H1 (cell line): ENCODE data around the gene RASSF9. TPM values are rescaled to one million over a fixed set of nuclear protein-coding genes. Genes with fewer than 3 reads are reported as not detected.

Experiments used
- CTCF ChIA-PET: fragments of 300-600 bp; sonication (Branson Sonifier 250); formaldehyde crosslinking; loops from one replicate; lab custom pipeline; 2021; ENCODE audit not compliant: partially characterized antibody; lab: Charles Lee
- POLR2A ChIA-PET: fragments of 300-600 bp; sonication (Branson Sonifier 250); formaldehyde crosslinking; loops from one replicate; lab custom pipeline; 2021; ENCODE audit warnings: inconsistent platforms; ENCODE audit not compliant: partially characterized antibody; lab: Charles Lee
- DNase-seq, 2 experiments: peaks; one replicate each; pipeline versions ENCODE4 v3.0.0 to v3.0.0-alpha.2; 2010 to 2022; ENCODE audit warnings: low spot score in 2 of 2, low read depth in 1 of 2, mixed read lengths in 1 of 2
- FAIRE-seq: peaks from 2 replicates; lab custom pipeline; 2011; peaks lifted over from hg19 to GRCh38; lab: Jason Lieb, UNC
- H2AFZ ChIP-seq: 2 replicates; pipeline ENCODE4 v1.8.1; 2012; ENCODE audit warnings: low read length, inconsistent platforms
- H2AK5ac ChIP-seq: 2 replicates; pipeline ENCODE4 v1.6.1; 2013; ENCODE audit warnings: low read depth, low read length
- H2BK120ac ChIP-seq: replicated peaks from 2 replicates; pipeline ENCODE3; 2013; ENCODE audit warnings: low read depth, low read length, inconsistent platforms
- H2BK12ac ChIP-seq: 2 replicates; pipeline ENCODE4 v1.6.1; 2013; ENCODE audit warnings: low read depth, low read length
- H2BK15ac ChIP-seq: 2 replicates; pipeline ENCODE4 v1.6.1; 2013; ENCODE audit warnings: low read length
- H2BK20ac ChIP-seq: 2 replicates; pipeline ENCODE4 v1.6.1; 2013; ENCODE audit warnings: low read length
- H2BK5ac ChIP-seq: 2 replicates; pipeline ENCODE4 v1.6.1; 2013; ENCODE audit warnings: low read depth, low read length
- H3K14ac ChIP-seq: 2 replicates; pipeline ENCODE4 v1.6.1; 2013; ENCODE audit warnings: inconsistent platforms; ENCODE audit not compliant: insufficient read length
- H3K18ac ChIP-seq: 2 replicates; pipeline ENCODE4 v1.6.1; 2013; ENCODE audit warnings: low read length; ENCODE audit errors: extremely low read depth
- H3K23ac ChIP-seq: 2 replicates; pipeline ENCODE4 v1.6.1; 2013; ENCODE audit warnings: inconsistent platforms; ENCODE audit not compliant: insufficient read length
- H3K23me2 ChIP-seq: 2 replicates; pipeline ENCODE4 v1.6.1; 2013; ENCODE audit warnings: low read depth, low read length
- H3K27ac ChIP-seq: 2 replicates; pipeline ENCODE4 v1.6.1; 2011; ENCODE audit warnings: low read depth, low read length, inconsistent platforms
- H3K27me3 ChIP-seq, 4 experiments: replicated peaks in 1 of 4; 1 replicate in 1 of 4; 2 replicates in 3 of 4; pipeline versions ENCODE4 v1.6.1 to v1.8.1; 2011 to 2013; ENCODE audit warnings: low read length in 3 of 4, mild to moderate bottlenecking in 3 of 4, inconsistent platforms in 2 of 4, mixed read lengths in 2 of 4, moderate library complexity in 1 of 4; ENCODE audit not compliant: control insufficient read depth in 3 of 4, insufficient read depth in 3 of 4; ENCODE audit errors: extremely low read depth in 1 of 4
- H3K36me3 ChIP-seq, 4 experiments: 2 replicates each; pipeline versions ENCODE4 v1.6.1 to v1.8.1; 2011 to 2013; ENCODE audit warnings: mild to moderate bottlenecking in 4 of 4, low read length in 3 of 4, moderate library complexity in 2 of 4, control low read depth in 1 of 4, inconsistent platforms in 1 of 4; ENCODE audit not compliant: insufficient read depth in 4 of 4, control insufficient read depth in 2 of 4
- H3K4ac ChIP-seq: replicated peaks from 2 replicates; pipeline ENCODE3; 2013; ENCODE audit warnings: low read length, low read depth, mixed read lengths, inconsistent platforms; ENCODE audit not compliant: insufficient read length
- H3K4me1 ChIP-seq, 4 experiments: replicated peaks in 1 of 4; 1 replicate in 1 of 4; 2 replicates in 3 of 4; pipeline versions ENCODE4 v1.6.1 to v1.8.1; 2011 to 2013; ENCODE audit warnings: low read length in 3 of 4, inconsistent platforms in 2 of 4, mixed read lengths in 1 of 4; ENCODE audit not compliant: insufficient read depth in 4 of 4, control insufficient read depth in 3 of 4
- H3K4me2 ChIP-seq, 2 experiments: 2 replicates each; pipeline versions ENCODE4 v1.6.1 to v1.8.1; 2011 to 2013; ENCODE audit warnings: low read depth in 2 of 2, low read length in 2 of 2, control low read depth in 1 of 2, inconsistent platforms in 1 of 2, mild to moderate bottlenecking in 1 of 2; ENCODE audit not compliant: insufficient read depth in 1 of 2
- H3K4me3 ChIP-seq, 4 experiments: fragments of 200-600, 300-600 bp in 1 of 4; sonication (generic), shearing (Covaris generic), sonication (Bioruptor Twin) in 1 of 4; 2 replicates each; pipeline versions ENCODE4 v1.5.1 to v1.8.1; 2011 to 2016; ENCODE audit warnings: low read length in 4 of 4, low read depth in 3 of 4, control low read depth in 2 of 4, inconsistent platforms in 2 of 4, mild to moderate bottlenecking in 2 of 4, mixed read lengths in 1 of 4, moderate library complexity in 1 of 4; ENCODE audit not compliant: insufficient read depth in 2 of 4; ENCODE audit errors: extremely low read depth in 1 of 4
- H3K56ac ChIP-seq: replicated peaks from 2 replicates; pipeline ENCODE3; 2013; ENCODE audit warnings: low read depth, mild to moderate bottlenecking, mixed read lengths, low read length, inconsistent platforms; ENCODE audit not compliant: insufficient read length
- H3K79me1 ChIP-seq: 2 replicates; pipeline ENCODE4 v1.6.1; 2013; ENCODE audit warnings: low read depth, low read length, control low read depth
- H3K79me2 ChIP-seq, 2 experiments: 2 replicates each; pipeline versions ENCODE4 v1.6.1 to v1.8.1; 2012 to 2013; ENCODE audit warnings: low read length in 2 of 2, mild to moderate bottlenecking in 2 of 2, inconsistent platforms in 1 of 2; ENCODE audit not compliant: insufficient read depth in 2 of 2, control insufficient read depth in 1 of 2
- H3K9ac ChIP-seq, 4 experiments: replicated peaks in 1 of 4; 1 replicate in 1 of 4; 2 replicates in 3 of 4; pipeline versions ENCODE4 v1.6.1 to v1.8.1; 2011 to 2013; ENCODE audit warnings: low read depth in 3 of 4, low read length in 3 of 4, control low read depth in 2 of 4, mild to moderate bottlenecking in 2 of 4, moderate library complexity in 2 of 4, inconsistent platforms in 1 of 4; ENCODE audit errors: extremely low read depth in 1 of 4
- H3K9me3 ChIP-seq, 2 experiments: 2 replicates each; pipeline versions ENCODE4 v1.6.1 to v1.8.1; 2012 to 2013; ENCODE audit warnings: mild to moderate bottlenecking in 2 of 2, moderate library complexity in 2 of 2, control low read depth in 1 of 2, inconsistent platforms in 1 of 2, low read depth in 1 of 2, low read length in 1 of 2, mixed read lengths in 1 of 2; ENCODE audit not compliant: insufficient read depth in 2 of 2
- H4K20me1 ChIP-seq, 2 experiments: replicated peaks in 1 of 2; 2 replicates each; pipeline versions ENCODE3 to v1.8.1; 2011 to 2013; ENCODE audit warnings: inconsistent platforms in 2 of 2, low read length in 2 of 2, mild to moderate bottlenecking in 1 of 2; ENCODE audit not compliant: insufficient read depth in 2 of 2, control insufficient read depth in 1 of 2
- H4K5ac ChIP-seq: 2 replicates; pipeline ENCODE4 v1.6.1; 2013; ENCODE audit warnings: low read length, low read depth, mixed read lengths, inconsistent platforms; ENCODE audit not compliant: insufficient read length
- H4K8ac ChIP-seq: 2 replicates; pipeline ENCODE4 v1.8.0; 2013; ENCODE audit warnings: mild to moderate bottlenecking, moderate library complexity, low read length, inconsistent platforms; ENCODE audit not compliant: insufficient read depth; ENCODE audit errors: extremely low read depth
- H4K91ac ChIP-seq: replicated peaks from 2 replicates; pipeline ENCODE3; 2013; ENCODE audit warnings: low read length, mixed read lengths, inconsistent platforms; ENCODE audit not compliant: insufficient read length
- ASH2L ChIP-seq: fragments of 200-600, 300-600 bp; sonication (generic); IDR thresholded peaks from one replicate; pipeline ENCODE4 v1.7.1; 2017; ENCODE audit warnings: low read length
- CBX8 ChIP-seq: fragments of 300-800, 300-1000 bp; sonication (generic); IDR thresholded peaks from 2 replicates; pipeline ENCODE4 v1.7.1; 2016; ENCODE audit warnings: low read depth, low read length, borderline replicate concordance
- NANOG ChIP-seq: IDR thresholded peaks from 2 replicates; pipeline ENCODE4 v1.6.1; 2011; ENCODE audit warnings: low read length, low read depth, mild to moderate bottlenecking, inconsistent platforms; ENCODE audit not compliant: insufficient read depth, poor library complexity, severe bottlenecking
- RFX5 ChIP-seq: IDR thresholded peaks from 2 replicates; pipeline ENCODE4 v1.6.1; 2011; ENCODE audit warnings: low read depth, low read length, improper control_type of control experiment, borderline replicate concordance
- SAP30 ChIP-seq: fragments of 300-600 bp; sonication (generic); IDR thresholded peaks from 2 replicates; pipeline ENCODE4 v1.7.1; 2012; ENCODE audit warnings: low read length, moderate library complexity, mild to moderate bottlenecking, inconsistent platforms; ENCODE audit not compliant: insufficient read depth, insufficient replicate concordance
- WGBS, 2 experiments: shearing (Covaris generic) in 1 of 2; methylation state at CpG; one replicate each; pipeline versions ENCODE4 v1.1.6 to v1.1.7; 2013 to 2015; ENCODE audit warnings: low lambda C conversion rate in 2 of 2, mixed read lengths in 2 of 2, inconsistent platforms in 1 of 2, low coverage in 1 of 2, missing lambda C conversion rate in 1 of 2; ENCODE audit not compliant: insufficient replicate concordance in 2 of 2, insufficient coverage in 1 of 2, insufficient read length in 1 of 2; ENCODE audit errors: extremely low coverage in 1 of 2, missing lambda C conversion rate in 1 of 2; 5-methylcytosine and 5-hydroxymethylcytosine counted together
- polyA plus RNA-seq, 7 experiments: library from polyadenylated mRNA; depleted of rRNA in 3 of 7; stranded (reverse) in 5 of 7; unstranded in 2 of 7; fragments of >200 nt in 5 of 7; fragments of 200-250 nt in 2 of 7; gene quantifications; 1 replicate in 5 of 7; 2 replicates in 1 of 7; 4 replicates in 1 of 7; pipeline versions ENCODE4 v1.2.1 to v1.2.3, GENCODE V29; 2011 to 2013; ENCODE audit warnings: missing spikeins in 2 of 7, mixed read lengths in 2 of 7
- total RNA-seq: library from RNA; stranded (reverse); fragmentation: NEBNext Ultra II Directional; extraction: Animal tissue kit (Norgen Biotek cat#: 25700); gene quantifications from 2 replicates; pipeline ENCODE4 v1.2.1, GENCODE V29; 2021
- TF ChIP-seq, protein P1 (sequence below): IDR thresholded peaks from 2 replicates; pipeline ENCODE4 v1.6.1; 2012; ENCODE audit warnings: inconsistent platforms

Gene RASSF9
- total and polyA plus RNA-seq, 2 of the 8 experiments (the other 6 are each of a cell fraction or from before 2014, with no cell fraction given) = 0.06 to 0.39 TPM

DNA sequence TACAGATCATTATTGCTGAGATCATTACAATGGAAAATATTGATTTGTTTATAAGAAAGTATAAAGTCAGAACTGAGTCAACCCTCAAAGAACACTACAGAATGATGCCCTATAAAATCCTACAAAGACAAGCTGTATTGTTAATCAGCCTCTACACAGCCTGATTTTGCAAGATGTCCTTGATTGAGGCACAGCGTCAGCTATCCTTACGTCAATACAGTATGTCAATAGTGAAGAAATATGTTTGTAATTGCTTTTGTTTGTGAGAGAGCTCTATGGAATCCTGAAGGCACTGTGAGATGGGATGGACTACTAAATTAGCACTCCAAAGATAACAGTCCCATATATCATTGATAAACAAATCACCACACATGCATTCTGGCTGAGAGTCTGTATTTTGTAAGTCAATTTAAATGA is 70.7 kb downstream of the RASSF9 start:
- no peaks in the 10 kb centered on the region for H3K23me2 ChIP-seq
- H2AFZ ChIP-seq = no peak overlapping the region; the same call in 1 of the 2 replicates
- no peak overlapping the region for H3K23ac ChIP-seq
- TF ChIP-seq CBX8 (no peak), SAP30 (no peak), RFX5 (no peak), NANOG (no peak), ASH2L (no peak)
- TF ChIP-seq, protein P1, sequence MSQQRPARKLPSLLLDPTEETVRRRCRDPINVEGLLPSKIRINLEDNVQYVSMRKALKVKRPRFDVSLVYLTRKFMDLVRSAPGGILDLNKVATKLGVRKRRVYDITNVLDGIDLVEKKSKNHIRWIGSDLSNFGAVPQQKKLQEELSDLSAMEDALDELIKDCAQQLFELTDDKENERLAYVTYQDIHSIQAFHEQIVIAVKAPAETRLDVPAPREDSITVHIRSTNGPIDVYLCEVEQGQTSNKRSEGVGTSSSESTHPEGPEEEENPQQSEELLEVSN = no peak
- no peaks in the 10 kb centered on the region for H3K27me3 ChIP-seq
- H4K8ac ChIP-seq = no peak overlapping the region
- H2BK15ac ChIP-seq = no peak overlapping the region
- no peak overlapping the region for H2BK120ac ChIP-seq
- no peak overlapping the region for H3K4me3 ChIP-seq
- H3K79me2 ChIP-seq = no peaks in the 10 kb centered on the region
- H4K91ac ChIP-seq = no peak overlapping the region
- no peak overlapping the region for H2AK5ac ChIP-seq
- ChIA-PET CTCF (interaction anchor here (1.7 kb wide), 1 partner anchor 20 kb away, joined by 4 read pairs; no protein-coding TSS in a partner anchor), POLR2A (no interaction called here)
- no peak overlapping the region for H3K56ac ChIP-seq
- H3K4me1 ChIP-seq = no peaks in the 10 kb centered on the region
- DNase-seq (no peak), FAIRE-seq (no peak)
- H3K14ac ChIP-seq = no peak overlapping the region
- H4K5ac ChIP-seq = no peak overlapping the region
- H3K79me1 ChIP-seq = no peaks in the 10 kb centered on the region
- H3K9ac ChIP-seq = no peak overlapping the region
- no peaks in the 10 kb centered on the region for H4K20me1 ChIP-seq
- no peaks in the 10 kb centered on the region for H3K36me3 ChIP-seq
- H2BK20ac ChIP-seq = no peak overlapping the region
- H3K4ac ChIP-seq = no peak overlapping the region
- H3K27ac ChIP-seq = no peak overlapping the region
- H3K9me3 ChIP-seq = no peaks in the 10 kb centered on the region
- 93% methylated on average over 2 of the region's 2 CpGs; no CpG with 5 or more reads in 1 of the 2 experiments for WGBS, 2 experiments
- no peak overlapping the region for H3K4me2 ChIP-seq
- H2BK5ac ChIP-seq = no peak overlapping the region
- no peak overlapping the region for H2BK12ac ChIP-seq
- no peak overlapping the region for H3K18ac ChIP-seq
